Astrocyte of the hippocampus (primary cell): ENCODE results near the gene ABCA12.

Experiments used
- DNase-seq: peaks from one replicate; pipeline ENCODE4 v3.0.0; 2011; ENCODE audit warnings: low read depth, low spot score

ABCA12 gene

DNA sequence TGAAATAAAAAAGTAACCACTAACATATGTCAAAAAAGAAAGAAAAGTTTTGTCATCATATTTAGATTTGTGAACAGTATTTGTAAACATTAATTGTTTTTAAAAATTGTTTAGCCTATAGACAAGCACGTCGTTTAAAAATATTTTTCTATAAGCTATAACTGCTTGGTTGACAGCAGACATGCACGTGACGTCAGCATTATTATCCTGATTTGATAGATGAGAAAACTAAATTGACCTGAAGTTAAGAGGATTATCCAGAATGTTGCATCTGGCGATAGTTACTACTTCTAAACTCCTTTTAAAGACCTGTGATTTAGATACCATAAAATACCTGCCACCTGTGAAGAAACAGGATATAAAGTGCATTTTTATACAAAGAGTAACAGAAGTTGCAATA lies 172.0 kb downstream of the ABCA12 start:
- no peak for DNase-seq

DNA sequence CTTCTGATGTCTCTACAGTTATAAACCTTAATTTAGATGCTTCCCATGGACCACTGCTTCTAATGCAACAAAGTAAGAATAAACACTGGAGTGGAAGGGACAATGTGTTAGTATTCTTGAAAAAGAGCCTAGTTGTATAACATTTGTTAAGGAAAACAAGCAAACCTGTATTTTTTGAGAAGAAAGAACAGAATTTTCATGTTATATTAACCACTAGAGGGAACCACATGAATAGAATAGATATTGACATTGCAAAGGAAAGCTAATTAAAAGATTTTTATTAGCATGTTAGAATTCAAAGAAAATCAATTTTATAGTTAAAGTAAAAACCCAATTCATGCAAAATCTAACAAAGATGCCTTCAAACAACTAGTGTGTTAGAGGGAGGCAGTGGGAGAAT lies 177.7 kb downstream of the ABCA12 start:
- no peak for DNase-seq

DNA sequence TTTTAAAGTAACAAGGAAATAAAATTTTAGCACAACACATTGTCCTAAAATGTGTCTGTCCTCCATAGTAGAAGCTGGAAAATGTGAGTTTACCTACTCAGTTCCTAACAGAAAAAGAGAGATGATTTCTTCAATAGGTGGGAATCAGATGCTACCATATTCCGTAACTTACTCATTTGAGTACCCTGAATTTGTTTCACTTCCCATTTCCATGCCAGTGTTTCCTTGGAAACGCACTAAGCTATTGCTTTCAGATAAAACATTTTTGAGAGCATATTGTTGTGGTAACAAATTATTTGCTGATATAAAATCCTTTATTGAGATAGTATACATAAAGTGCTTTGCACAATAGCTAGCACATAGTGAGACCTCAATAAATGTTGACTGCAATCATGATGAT lies 191.5 kb downstream of the ABCA12 start:
- no peak for DNase-seq

DNA sequence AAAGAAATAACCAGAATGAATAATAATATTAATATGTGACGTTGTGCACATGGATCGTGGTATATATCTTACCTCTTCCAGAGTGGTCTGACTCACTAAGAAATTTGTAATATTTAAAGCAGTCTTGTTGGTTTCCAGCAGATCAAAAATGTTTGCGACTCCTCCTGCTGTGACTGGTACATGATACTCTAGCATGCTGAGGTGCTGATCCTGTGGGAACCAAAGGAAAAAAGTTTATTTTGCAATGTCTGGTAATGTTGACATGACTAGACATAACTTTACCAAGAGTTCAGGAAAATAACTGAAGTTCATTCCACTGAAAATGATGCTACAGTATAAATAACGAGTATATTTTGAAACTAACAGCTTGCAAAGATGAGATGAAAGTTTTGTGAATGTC lies 204.4 kb downstream of the ABCA12 start:
- DNase-seq = peak; percentile 10

DNA sequence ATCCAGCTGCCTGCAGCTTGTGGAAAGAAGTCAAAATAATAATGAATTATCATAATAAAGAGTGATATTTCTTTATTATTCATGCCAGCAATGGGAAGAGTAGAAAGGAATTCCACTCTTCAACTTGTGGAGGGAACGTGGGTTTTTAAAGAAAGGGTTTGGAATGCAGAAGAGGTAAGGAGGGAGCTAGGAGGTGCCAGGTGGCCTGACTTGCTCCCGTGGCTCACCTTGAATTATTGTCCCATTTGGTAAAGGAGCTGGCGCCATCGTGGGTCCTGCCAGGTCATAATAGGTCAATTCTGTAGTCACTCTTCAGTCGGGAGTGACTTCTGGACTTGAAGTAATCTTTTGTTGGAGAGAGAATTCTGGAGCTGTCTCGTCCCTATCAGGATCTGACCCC lies 233.8 kb downstream of the ABCA12 start:
- no peak for DNase-seq

DNA sequence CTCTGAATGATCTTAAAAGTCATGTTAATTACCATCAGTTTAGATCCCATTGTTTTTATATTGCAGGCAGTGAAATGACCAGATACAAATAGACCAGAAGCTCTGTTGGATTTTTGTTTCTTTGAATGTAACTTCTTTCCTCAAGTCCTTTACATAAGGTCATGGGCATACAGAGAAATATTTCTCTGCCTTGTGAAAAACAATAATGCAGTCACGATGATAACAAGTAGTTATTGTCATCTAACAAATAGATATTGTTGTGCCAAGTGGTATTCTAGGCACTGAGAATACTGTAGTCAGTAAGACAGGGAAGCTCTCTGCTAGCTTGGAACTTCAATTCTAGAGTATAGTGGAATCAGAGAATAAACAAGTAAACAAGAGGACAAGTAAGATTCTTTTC lies 234.2 kb downstream of the ABCA12 start:
- no peak for DNase-seq

DNA sequence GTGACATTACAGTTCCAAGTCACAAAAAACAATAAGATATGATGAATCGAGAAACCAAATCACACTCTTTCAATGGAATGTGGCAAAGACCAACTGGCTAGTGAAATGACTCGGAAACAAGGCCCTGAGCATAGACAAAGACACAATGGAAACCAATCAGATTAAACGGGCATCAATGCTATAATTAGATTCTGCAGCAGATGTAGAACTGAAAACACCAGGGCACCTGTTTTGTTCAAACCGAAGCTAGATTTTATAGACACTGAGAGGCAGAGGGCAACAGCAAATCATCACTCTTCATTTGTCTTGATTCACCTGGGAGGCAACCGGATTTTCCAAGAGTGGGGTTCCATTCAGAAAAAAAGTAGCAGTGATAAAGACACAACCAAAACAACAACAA lies 236.1 kb downstream of the ABCA12 start:
- DNase-seq = no peak

DNA sequence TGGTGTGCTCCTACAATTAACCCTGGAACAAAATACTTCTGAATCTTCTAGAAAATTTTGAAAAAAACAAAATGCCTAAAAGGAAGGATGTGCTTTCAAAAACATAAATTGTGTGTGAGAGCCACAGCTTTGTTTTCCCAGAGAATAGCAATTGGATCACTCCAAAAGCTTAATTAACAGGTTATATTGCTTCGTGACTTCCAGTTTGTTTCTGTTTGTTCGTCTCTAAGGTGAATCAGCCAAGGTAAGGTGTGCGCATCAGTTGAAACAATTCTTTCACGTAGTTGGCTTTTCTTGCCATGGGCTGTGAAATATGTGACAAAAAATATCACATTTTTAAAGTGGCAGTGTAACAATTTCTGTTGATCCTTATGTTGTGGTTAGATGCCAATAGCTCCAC lies 238.7 kb downstream of the ABCA12 start:
- no peak for DNase-seq

DNA sequence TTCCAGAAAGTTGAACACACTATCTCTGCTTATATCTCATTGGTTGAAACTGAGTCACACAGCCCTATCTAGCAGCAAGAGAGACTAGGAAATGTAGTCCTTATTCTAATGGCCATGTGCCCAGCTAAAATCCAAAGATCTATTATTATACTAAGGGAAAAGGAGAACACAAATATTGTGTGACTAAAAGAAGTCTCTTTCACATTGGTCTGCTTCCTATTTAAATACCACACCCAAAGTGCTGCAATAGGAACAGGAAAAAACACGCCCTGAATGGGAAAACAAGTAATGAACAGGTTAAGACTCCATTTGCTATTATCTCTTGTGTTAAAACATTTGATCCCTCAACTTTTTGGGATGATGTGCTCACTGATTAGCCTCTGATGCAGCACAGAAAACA lies 242.2 kb downstream of the ABCA12 start:
- no peak for DNase-seq

DNA sequence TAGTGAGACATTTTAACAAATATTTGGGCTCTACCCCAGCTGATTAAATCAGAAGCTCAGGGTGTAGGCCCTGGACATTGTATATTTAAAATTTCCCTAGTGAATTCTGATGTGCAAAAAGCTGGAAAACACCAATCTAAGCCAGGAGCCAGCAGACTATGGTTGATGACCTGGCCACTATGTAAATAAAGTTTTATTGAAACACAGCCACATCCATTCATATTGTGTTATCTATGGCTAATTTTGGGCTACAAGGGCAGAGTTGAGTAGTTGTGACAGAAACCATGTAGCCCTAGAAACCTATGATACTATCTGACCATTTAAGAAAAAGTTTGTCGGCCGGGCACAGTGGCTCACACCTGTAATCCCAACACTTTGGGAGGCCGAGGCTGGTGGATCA lies 243.0 kb downstream of the ABCA12 start:
- no peak for DNase-seq

DNA sequence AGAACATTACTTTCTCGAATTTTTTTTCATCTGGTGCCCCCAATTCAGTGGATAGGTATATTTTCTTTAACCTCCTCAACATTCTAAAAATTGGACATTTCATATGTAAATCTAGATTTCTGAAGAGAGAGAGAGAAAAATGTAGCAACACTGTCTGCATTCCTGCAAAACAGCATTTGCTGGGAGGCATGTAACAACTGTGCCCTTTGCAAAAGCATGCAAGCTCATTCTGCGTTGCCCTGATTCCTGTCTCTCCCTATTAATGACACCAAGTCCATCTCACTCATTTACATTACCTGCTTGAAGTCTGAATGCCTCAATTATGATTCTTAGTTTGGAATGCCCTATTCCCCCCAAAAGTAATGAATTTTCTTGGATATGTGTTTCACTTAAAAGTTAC lies 249.1 kb downstream of the ABCA12 start:
- DNase-seq = no peak

DNA sequence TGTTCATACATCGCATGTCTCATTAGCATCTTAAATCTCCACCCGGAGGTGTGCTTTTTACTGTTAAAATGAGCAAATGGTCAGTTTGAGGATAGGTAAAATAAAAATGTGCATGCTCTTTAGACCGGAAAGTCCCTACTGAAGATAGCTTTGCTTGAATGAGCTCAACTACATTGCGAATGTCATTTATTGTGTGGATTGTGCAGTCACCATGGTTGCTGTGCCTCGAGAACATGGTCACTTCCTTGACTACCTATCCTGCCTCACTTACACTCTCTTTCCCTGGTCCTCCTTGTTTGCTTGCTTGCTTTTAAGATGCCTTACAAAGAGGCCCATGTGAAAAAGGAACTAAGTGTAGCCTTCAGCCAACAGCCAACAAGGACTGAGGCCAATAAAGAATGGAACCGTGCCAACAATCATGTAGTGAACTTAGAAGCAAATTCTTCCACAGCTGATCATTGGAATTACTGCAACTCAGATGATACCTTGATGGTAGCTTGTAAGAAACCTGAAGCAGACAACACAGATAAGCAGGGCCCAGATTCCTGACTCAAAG lies 256.7 kb downstream of the ABCA12 start:
- DNase-seq = peak; percentile 75
